Tibial nerve (tissue), 4 donors: ENCODE measurements around the gene BRI3BP.

Experiments used
- CTCF ChIP-seq, 5 experiments: fragments of 200-600 bp in 3 of 5; fragments of 450-650 bp in 2 of 5; sonication (generic) in 3 of 5; IDR thresholded peaks; one replicate each; pipeline ENCODE4 v1.5.1; 2016 to 2019; ENCODE audit warnings: antibody characterized with exemption in 5 of 5, mild to moderate bottlenecking in 3 of 5, moderate library complexity in 2 of 5
- EP300 ChIP-seq, 2 donors: sonication (generic); formaldehyde crosslinking; IDR thresholded peaks; one replicate each; pipeline ENCODE4 v1.6.1; 2017; ENCODE audit warnings: antibody characterized with exemption in 2 of 2, mild to moderate bottlenecking in 1 of 2

DNA sequence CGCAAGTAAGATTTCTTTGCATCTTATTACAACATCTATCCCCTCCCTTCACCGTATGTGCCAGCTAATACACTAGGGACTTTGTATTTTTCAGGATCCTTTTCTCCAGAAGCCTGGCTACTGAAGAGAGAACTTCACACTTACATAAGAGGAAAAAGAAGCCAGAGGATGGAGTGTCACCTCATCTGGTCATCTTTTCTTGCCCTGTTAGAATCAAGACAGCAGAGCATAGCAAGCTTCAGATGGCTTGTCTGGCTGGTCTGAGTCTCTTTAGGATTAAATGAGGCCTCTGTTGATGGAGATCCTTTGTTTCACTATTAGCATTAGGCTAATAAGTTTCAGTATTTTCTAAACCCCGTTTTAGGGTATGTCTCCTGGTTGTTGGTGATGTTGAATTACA lies 57.4 kb downstream of the BRI3BP start:
- TF ChIP-seq CTCF (IDR thresholded peaks at IDR 0.05): no peak
- TF ChIP-seq EP300 (IDR thresholded peaks at IDR 0.05): no peak
